GM23338 (cell line): Measurements from ENCODE around the gene ILK. TPM values are rescaled to one million over a fixed set of nuclear protein-coding genes. Genes with fewer than 3 reads are reported as not detected.

Experiments used
- ATAC-seq: fragments of 200-7000 bp; cut with Tn5 transposase; 3 replicates; pipeline ENCODE4 v1.9.1; 2020
- DNase-seq: peaks from one replicate; pipeline ENCODE4 v3.0.0-alpha.2; 2015; ENCODE audit warnings: low spot score
- H2AFZ ChIP-seq: fragments of 200-600 bp; sonication (generic); 2 replicates; pipeline ENCODE4 v1.8.0; 2016; ENCODE audit warnings: antibody characterized with exemption, mild to moderate bottlenecking, moderate library complexity
- H3F3A ChIP-seq: fragments of 200-600 bp; sonication (generic); replicated peaks from 2 replicates; pipeline ENCODE4 v1.8.0; 2017; ENCODE audit warnings: antibody characterized with exemption, mixed run types, low read depth
- H3K27ac ChIP-seq: fragments of 200-600 bp; sonication (generic); 2 replicates; pipeline ENCODE4 v1.6.1; 2016; ENCODE audit warnings: low read depth
- H3K27me3 ChIP-seq: fragments of 200-600 bp; sonication (generic); 2 replicates; pipeline ENCODE4 v1.8.0; 2016; ENCODE audit warnings: mild to moderate bottlenecking, mixed run types, moderate library complexity; ENCODE audit not compliant: insufficient read depth
- H3K36me3 ChIP-seq: fragments of 200-600 bp; sonication (generic); 2 replicates; pipeline ENCODE4 v1.8.0; 2016; ENCODE audit warnings: mild to moderate bottlenecking; ENCODE audit not compliant: insufficient read depth
- H3K4me1 ChIP-seq: fragments of 200-600 bp; sonication (generic); 2 replicates; pipeline ENCODE4 v1.8.0; 2016; ENCODE audit warnings: mild to moderate bottlenecking, moderate library complexity; ENCODE audit not compliant: insufficient read depth
- H3K4me2 ChIP-seq: fragments of 200-600 bp; sonication (generic); 2 replicates; pipeline ENCODE4 v1.7.1; 2017; ENCODE audit warnings: mixed run types
- H3K4me3 ChIP-seq: fragments of 200-600 bp; sonication (generic); 2 replicates; pipeline ENCODE4 v1.6.1; 2016; ENCODE audit warnings: mixed run types
- H3K79me2 ChIP-seq: fragments of 200-600 bp; sonication (generic); replicated peaks from 2 replicates; pipeline ENCODE4 v1.8.0; 2017; ENCODE audit warnings: mild to moderate bottlenecking; ENCODE audit not compliant: insufficient read depth
- H3K9me2 ChIP-seq: fragments of 200-600 bp; sonication (generic); 2 replicates; pipeline ENCODE4 v1.8.0; 2017; ENCODE audit not compliant: insufficient read depth
- H4K20me1 ChIP-seq: fragments of 200-600 bp; sonication (generic); replicated peaks from 2 replicates; pipeline ENCODE4 v1.8.0; 2017; ENCODE audit warnings: mild to moderate bottlenecking; ENCODE audit not compliant: insufficient read depth
- H3K27ac Mint-ChIP-seq: 2 replicates; pipeline ENCODE4 v1.8.0; 2020; ENCODE audit warnings: inconsistent platforms, mild to moderate bottlenecking, moderate library complexity, mixed read lengths
- H3K27me3 Mint-ChIP-seq: 3 replicates; pipeline ENCODE4 v1.8.0; 2022; ENCODE audit warnings: low read depth, mild to moderate bottlenecking, moderate library complexity, mixed read lengths, inconsistent platforms; ENCODE audit not compliant: insufficient read depth, poor library complexity
- H3K36me3 Mint-ChIP-seq: 3 replicates; pipeline ENCODE4 v1.8.0; 2021; ENCODE audit warnings: low read depth, mild to moderate bottlenecking, inconsistent platforms, moderate library complexity, mixed read lengths
- H3K4me1 Mint-ChIP-seq: 3 replicates; pipeline ENCODE4 v1.8.0; 2020; ENCODE audit warnings: mild to moderate bottlenecking, inconsistent platforms, mixed read lengths
- H3K4me3 Mint-ChIP-seq: 3 replicates; pipeline ENCODE4 v1.8.0; 2021; ENCODE audit warnings: moderate library complexity, mild to moderate bottlenecking, inconsistent platforms, mixed read lengths
- H3K9me3 Mint-ChIP-seq: 3 replicates; pipeline ENCODE4 v1.8.0; 2020; ENCODE audit warnings: moderate library complexity, mild to moderate bottlenecking, inconsistent platforms, mixed read lengths
- CTCF ChIP-seq, 2 experiments: fragments of 200-600 bp in 1 of 2; sonication (generic) in 1 of 2; conservative IDR thresholded peaks; 2 replicates each; pipeline versions ENCODE4 v1.5.1 to v1.6.1; 2016 to 2017; ENCODE audit warnings: antibody characterized with exemption in 2 of 2, low read depth in 2 of 2, mild to moderate bottlenecking in 2 of 2, moderate library complexity in 1 of 2
- POLR2AphosphoS5 ChIP-seq: IDR thresholded peaks from 2 replicates; pipeline ENCODE4 v1.6.1; 2016; ENCODE audit warnings: antibody characterized with exemption, low read depth
- REST ChIP-seq: IDR thresholded peaks from one replicate; pipeline ENCODE4 v1.6.1; 2018; ENCODE audit warnings: antibody characterized with exemption; ENCODE audit not compliant: unreplicated experiment
- ZNF331 ChIP-seq: fragments of 250-450 bp; sonication (Bioruptor Pico); IDR thresholded peaks from 2 replicates; pipeline ENCODE4 v1.5.0; 2020; ENCODE audit warnings: low read depth, mild to moderate bottlenecking, moderate library complexity
- polyA plus RNA-seq: library from polyadenylated mRNA; unstranded; fragments of >200 nt; fragmentation: Nextera tagmentation; extraction: Ambion mirVana; gene quantifications from 2 replicates; pipeline ENCODE4 v1.2.1, GENCODE V29; 2016
- total RNA-seq: library from RNA; depleted of rRNA; stranded (reverse); fragments of >200 nt; shearing (Covaris generic); gene quantifications from 2 replicates; pipeline ENCODE4 v1.2.3, GENCODE V29; 2014
- TF ChIP-seq, protein P1 (sequence below): fragments of 250-450 bp; sonication (Bioruptor Pico); IDR thresholded peaks from 2 replicates; pipeline ENCODE4 v1.5.0; 2020; ENCODE audit warnings: mild to moderate bottlenecking, moderate library complexity

The ILK gene
- total and polyA plus RNA-seq, 2 experiments from 2014 or later = 62.6 to 91.0 TPM

- ATAC-seq (peak; percentile 58), DNase-seq (peak; percentile 41)
- Histone ChIP-seq H3K4me1 (peaks cover 8% of the 10 kb centered on the region), H3K9me2 (0 out of 2 replicates have a peak, but pooled peaks cover 5% of the 10 kb centered on the region), H4K20me1 (no peaks in the 10 kb centered on the region; the same call in 1 of the 2 replicates), H3K27me3 (peaks cover 77% of the 10 kb centered on the region), H3K27ac (no peak overlapping the region), H3K36me3 (no peaks in the 10 kb centered on the region), H3K79me2 (no peaks in the 10 kb centered on the region), H3K4me2 (peak overlapping the region; percentile 75), H2AFZ (peak overlapping the region; percentile 88; the same call in 1 of the 2 replicates), H3F3A (peaks cover 10% of the 10 kb centered on the region; the same call in 1 of the 2 replicates), H3K4me3 (peak overlapping the region; percentile 57)
- no peak overlapping the region for H3K27ac Mint-ChIP-seq
- peaks cover 10% of the 10 kb centered on the region for H3K4me1 Mint-ChIP-seq
- TF ChIP-seq CTCF (conservative IDR thresholded peaks at IDR 0.05; ENCODE audit: low read depth in 2 of 2) (no peak), ZNF331 (CRISPR knock-in tag) (no peak), POLR2AphosphoS5 (0 out of 2 replicates have a peak, but pooled peaks have one; percentile 22), REST (no peak)
- H3K9me3 Mint-ChIP-seq = no peaks in the 10 kb centered on the region
- H3K36me3 Mint-ChIP-seq = no peaks in the 10 kb centered on the region
- H3K27me3 Mint-ChIP-seq = peaks cover 16% of the 10 kb centered on the region
- no peak overlapping the region for H3K4me3 Mint-ChIP-seq
Measured at GRCh38 chr11:6655020-6655789, 51.6 kb downstream of the ILK start.

DNA sequence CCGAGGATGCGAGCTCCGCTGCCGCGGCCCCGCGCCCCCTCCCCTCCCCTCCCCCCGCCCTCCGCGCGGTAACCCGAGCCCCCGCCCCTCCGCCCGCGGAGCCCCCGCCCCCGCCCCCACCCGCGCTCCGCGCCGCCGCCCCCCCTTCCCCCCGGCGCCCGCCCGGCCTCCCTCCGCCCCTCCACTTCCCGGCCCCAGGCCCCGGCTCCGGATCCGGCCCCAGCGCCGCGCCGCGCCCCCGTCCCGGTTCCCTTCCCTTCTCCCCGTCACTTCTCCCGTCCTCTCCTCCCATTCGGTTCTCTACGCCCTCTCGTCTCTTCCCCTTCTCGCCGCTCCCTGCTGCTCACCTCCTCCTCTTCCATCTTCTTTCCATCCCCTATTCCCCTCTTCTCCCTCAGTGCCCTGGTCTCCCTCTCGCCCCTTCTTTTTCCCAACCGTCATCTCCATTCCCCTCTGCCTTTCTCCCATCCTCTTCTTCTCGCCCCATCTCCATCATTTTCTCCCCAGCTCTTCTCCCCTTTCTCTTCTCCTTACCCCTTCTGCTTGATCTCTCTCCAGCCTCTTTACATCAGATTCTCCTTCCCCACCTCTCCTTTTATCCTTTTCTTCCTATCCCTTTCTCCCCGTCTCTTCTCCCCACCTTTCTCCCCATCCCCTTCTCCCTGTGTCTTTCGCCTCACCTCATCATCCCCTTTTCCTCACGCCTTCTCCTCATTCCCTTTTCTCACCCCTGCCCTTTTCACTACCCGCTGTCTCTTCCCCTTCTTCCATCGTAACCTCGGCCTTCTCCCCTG lies 52.4 kb downstream of the ILK start, which contains the start of gene DCHS1:
TSS of gene DCHS1 (minus strand) at position 20 of the 794 bp plus-strand sequence. CDS start 14,196 bp downstream, outside the sequence.
- H2AFZ ChIP-seq = peak within 1 kb of the TSS; percentile 98
- H3K27me3 Mint-ChIP-seq = peaks cover 16% of the 10 kb centered on the region
- H4K20me1 ChIP-seq = no peaks in the 10 kb centered on the region; the same call in 1 of the 2 replicates
- DNase-seq = peak; percentile 75
- H3K36me3 ChIP-seq = no peaks in the 10 kb centered on the region
- peak within 1 kb of the TSS; percentile 84 for H3K4me3 ChIP-seq
- peak within 1 kb of the TSS; percentile 100 for H3K4me2 ChIP-seq
- TF ChIP-seq POLR2AphosphoS5 = peak; percentile 25; the same call in 1 of the 2 replicates
- TF ChIP-seq, protein P1, sequence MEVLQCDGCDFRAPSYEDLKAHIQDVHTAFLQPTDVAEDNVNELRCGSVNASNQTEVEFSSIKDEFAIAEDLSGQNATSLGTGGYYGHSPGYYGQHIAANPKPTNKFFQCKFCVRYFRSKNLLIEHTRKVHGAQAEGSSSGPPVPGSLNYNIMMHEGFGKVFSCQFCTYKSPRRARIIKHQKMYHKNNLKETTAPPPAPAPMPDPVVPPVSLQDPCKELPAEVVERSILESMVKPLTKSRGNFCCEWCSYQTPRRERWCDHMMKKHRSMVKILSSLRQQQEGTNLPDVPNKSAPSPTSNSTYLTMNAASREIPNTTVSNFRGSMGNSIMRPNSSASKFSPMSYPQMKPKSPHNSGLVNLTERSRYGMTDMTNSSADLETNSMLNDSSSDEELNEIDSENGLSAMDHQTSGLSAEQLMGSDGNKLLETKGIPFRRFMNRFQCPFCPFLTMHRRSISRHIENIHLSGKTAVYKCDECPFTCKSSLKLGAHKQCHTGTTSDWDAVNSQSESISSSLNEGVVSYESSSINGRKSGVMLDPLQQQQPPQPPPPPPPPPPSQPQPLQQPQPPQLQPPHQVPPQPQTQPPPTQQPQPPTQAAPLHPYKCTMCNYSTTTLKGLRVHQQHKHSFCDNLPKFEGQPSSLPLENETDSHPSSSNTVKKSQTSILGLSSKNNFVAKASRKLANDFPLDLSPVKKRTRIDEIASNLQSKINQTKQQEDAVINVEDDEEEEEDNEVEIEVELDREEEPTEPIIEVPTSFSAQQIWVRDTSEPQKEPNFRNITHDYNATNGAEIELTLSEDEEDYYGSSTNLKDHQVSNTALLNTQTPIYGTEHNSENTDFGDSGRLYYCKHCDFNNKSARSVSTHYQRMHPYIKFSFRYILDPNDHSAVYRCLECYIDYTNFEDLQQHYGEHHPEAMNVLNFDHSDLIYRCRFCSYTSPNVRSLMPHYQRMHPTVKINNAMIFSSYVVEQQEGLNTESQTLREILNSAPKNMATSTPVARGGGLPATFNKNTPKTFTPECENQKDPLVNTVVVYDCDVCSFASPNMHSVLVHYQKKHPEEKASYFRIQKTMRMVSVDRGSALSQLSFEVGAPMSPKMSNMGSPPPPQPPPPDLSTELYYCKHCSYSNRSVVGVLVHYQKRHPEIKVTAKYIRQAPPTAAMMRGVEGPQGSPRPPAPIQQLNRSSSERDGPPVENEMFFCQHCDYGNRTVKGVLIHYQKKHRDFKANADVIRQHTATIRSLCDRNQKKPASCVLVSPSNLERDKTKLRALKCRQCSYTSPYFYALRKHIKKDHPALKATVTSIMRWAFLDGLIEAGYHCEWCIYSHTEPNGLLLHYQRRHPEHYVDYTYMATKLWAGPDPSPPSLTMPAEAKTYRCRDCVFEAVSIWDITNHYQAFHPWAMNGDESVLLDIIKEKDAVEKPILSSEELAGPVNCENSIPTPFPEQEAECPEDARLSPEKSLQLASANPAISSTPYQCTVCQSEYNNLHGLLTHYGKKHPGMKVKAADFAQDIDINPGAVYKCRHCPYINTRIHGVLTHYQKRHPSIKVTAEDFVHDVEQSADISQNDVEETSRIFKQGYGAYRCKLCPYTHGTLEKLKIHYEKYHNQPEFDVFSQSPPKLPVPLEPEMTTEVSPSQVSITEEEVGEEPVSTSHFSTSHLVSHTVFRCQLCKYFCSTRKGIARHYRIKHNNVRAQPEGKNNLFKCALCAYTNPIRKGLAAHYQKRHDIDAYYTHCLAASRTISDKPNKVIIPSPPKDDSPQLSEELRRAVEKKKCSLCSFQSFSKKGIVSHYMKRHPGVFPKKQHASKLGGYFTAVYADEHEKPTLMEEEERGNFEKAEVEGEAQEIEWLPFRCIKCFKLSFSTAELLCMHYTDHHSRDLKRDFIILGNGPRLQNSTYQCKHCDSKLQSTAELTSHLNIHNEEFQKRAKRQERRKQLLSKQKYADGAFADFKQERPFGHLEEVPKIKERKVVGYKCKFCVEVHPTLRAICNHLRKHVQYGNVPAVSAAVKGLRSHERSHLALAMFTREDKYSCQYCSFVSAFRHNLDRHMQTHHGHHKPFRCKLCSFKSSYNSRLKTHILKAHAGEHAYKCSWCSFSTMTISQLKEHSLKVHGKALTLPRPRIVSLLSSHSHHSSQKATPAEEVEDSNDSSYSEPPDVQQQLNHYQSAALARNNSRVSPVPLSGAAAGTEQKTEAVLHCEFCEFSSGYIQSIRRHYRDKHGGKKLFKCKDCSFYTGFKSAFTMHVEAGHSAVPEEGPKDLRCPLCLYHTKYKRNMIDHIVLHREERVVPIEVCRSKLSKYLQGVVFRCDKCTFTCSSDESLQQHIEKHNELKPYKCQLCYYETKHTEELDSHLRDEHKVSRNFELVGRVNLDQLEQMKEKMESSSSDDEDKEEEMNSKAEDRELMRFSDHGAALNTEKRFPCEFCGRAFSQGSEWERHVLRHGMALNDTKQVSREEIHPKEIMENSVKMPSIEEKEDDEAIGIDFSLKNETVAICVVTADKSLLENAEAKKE (CRISPR knock-in tag) = no peak
- no peaks in the 10 kb centered on the region for H3K9me3 Mint-ChIP-seq
- no peaks in the 10 kb centered on the region for H3K36me3 Mint-ChIP-seq
- H3F3A ChIP-seq = peaks cover 10% of the 10 kb centered on the region; the same call in 1 of the 2 replicates
- 0 out of 2 replicates have a peak, but pooled peaks cover 5% of the 10 kb centered on the region for H3K9me2 ChIP-seq
- peak within 1 kb of the TSS; percentile 79 for H3K4me3 Mint-ChIP-seq
- H3K27me3 ChIP-seq = peaks cover 76% of the 10 kb centered on the region
- H3K27ac Mint-ChIP-seq = no peak within 1 kb of the TSS
- H3K4me1 Mint-ChIP-seq = peaks cover 10% of the 10 kb centered on the region
- no peaks in the 10 kb centered on the region for H3K79me2 ChIP-seq
- H3K27ac ChIP-seq = no peak within 1 kb of the TSS
- ATAC-seq = peak; percentile 73
- H3K4me1 ChIP-seq = peaks cover 8% of the 10 kb centered on the region
